Type B pancreatic cell (in vitro differentiated cells): ENCODE results near the gene TWIST2. TPM values are rescaled to one million over a fixed set of nuclear protein-coding genes. Genes with fewer than 3 reads are reported as not detected.
A peak's percentile ranks its signal among the peaks of the same experiment; 100 is the strongest.

ENCODE experiments used
- DNase-seq: peaks from one replicate; pipeline ENCODE4 v3.0.0; 2021; ENCODE audit warnings: mixed read lengths; ENCODE audit not compliant: unreplicated experiment; ENCODE audit errors: extremely low spot score
- H3K27ac Mint-ChIP-seq: 2 replicates; pipeline ENCODE4 v1.8.0; 2021; ENCODE audit warnings: mild to moderate bottlenecking, mixed read lengths
- H3K27me3 Mint-ChIP-seq: 2 replicates; pipeline ENCODE4 v1.8.0; 2021; ENCODE audit warnings: mixed read lengths
- H3K36me3 Mint-ChIP-seq: 2 replicates; pipeline ENCODE4 v1.8.0; 2021; ENCODE audit warnings: mixed read lengths
- H3K4me1 Mint-ChIP-seq: one replicate; pipeline ENCODE4 v1.8.0; 2021; ENCODE audit warnings: mixed read lengths; ENCODE audit not compliant: unreplicated experiment
- H3K4me3 Mint-ChIP-seq: 2 replicates; pipeline ENCODE4 v1.8.0; 2021; ENCODE audit warnings: mild to moderate bottlenecking, mixed read lengths
- H3K9me3 Mint-ChIP-seq: 2 replicates; pipeline ENCODE4 v1.8.0; 2021; ENCODE audit warnings: mixed read lengths
- total RNA-seq: library from RNA; stranded (reverse); gene quantifications from 2 replicates; pipeline ENCODE4 v1.2.1, GENCODE V29; 2021; ENCODE audit warnings: low replicate concordance
- TF ChIP-seq, protein P1 (sequence below): fragments of 200-600 bp; sonication (generic); conservative IDR thresholded peaks from 2 replicates; pipeline ENCODE4 v1.5.0; 2021; ENCODE audit warnings: antibody characterized with exemption, mild to moderate bottlenecking

The TWIST2 gene
- total RNA-seq, 1 donor from 2014 or later: 27.3 TPM

- Mint-ChIP-seq H3K27me3 (no peaks in the 10 kb centered on the region), H3K4me3 (no peak overlapping the region), H3K4me1 (peaks cover 5% of the 10 kb centered on the region), H3K27ac (no peak overlapping the region), H3K36me3 (no peaks in the 10 kb centered on the region), H3K9me3 (no peaks in the 10 kb centered on the region)
- TF ChIP-seq, protein P1, sequence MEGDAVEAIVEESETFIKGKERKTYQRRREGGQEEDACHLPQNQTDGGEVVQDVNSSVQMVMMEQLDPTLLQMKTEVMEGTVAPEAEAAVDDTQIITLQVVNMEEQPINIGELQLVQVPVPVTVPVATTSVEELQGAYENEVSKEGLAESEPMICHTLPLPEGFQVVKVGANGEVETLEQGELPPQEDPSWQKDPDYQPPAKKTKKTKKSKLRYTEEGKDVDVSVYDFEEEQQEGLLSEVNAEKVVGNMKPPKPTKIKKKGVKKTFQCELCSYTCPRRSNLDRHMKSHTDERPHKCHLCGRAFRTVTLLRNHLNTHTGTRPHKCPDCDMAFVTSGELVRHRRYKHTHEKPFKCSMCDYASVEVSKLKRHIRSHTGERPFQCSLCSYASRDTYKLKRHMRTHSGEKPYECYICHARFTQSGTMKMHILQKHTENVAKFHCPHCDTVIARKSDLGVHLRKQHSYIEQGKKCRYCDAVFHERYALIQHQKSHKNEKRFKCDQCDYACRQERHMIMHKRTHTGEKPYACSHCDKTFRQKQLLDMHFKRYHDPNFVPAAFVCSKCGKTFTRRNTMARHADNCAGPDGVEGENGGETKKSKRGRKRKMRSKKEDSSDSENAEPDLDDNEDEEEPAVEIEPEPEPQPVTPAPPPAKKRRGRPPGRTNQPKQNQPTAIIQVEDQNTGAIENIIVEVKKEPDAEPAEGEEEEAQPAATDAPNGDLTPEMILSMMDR: no peak
- DNase-seq: peak; percentile 61
Observed at GRCh38 chr2:238942080-238942725, 94.3 kb downstream of the TWIST2 start.

- TF ChIP-seq, protein P1: no peak
- DNase-seq: no peak
- H3K36me3 Mint-ChIP-seq: no peaks in the 10 kb centered on the region
- no peak overlapping the region for H3K4me3 Mint-ChIP-seq
- H3K9me3 Mint-ChIP-seq: no peaks in the 10 kb centered on the region
- peaks cover 5% of the 10 kb centered on the region for H3K4me1 Mint-ChIP-seq
- H3K27ac Mint-ChIP-seq: no peak overlapping the region
- H3K27me3 Mint-ChIP-seq: no peaks in the 10 kb centered on the region
Observed at GRCh38 chr2:238942726-238943300, 94.9 kb downstream of the TWIST2 start.

DNA sequence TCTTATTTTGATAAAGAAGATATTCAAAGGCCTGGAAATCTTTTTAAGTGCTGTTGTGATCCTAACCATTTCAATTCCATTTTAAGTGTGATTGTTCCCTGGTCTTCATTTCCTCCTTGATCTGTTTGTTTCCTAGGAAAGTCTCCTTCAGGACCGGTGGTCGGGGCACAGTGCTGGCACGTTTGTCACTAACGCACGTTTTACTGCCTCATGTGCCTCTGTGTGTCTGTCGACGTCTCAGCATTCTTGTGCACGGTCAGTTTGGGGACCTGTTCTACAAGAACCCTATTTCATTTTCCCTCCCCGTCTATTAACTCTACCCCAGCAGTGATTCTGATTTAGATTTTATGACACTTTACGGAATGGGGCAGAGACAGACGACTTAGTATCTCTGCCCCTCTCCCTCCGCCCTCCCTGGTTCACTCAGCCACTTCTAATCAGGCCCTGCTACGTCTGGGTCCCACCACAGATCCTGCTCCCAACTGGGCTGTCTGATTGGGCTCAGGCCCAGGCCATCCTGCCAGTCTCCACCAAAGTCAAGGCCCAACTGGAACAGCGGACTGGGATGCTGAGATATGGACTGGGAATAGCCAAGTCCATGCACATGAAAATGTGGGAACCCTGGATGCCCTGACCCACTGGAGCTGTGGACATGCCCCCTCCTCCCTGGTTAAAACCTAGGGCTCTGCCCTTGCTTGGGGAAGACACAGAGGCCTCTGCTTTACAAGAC is 95.6 kb downstream of the TWIST2 start:
- H3K4me3 Mint-ChIP-seq: no peak overlapping the region
- no peak overlapping the region for H3K27ac Mint-ChIP-seq
- H3K36me3 Mint-ChIP-seq: no peaks in the 10 kb centered on the region
- TF ChIP-seq, protein P1: no peak
- H3K9me3 Mint-ChIP-seq: no peaks in the 10 kb centered on the region
- peaks cover 4% of the 10 kb centered on the region for H3K27me3 Mint-ChIP-seq
- peak; percentile 62 for DNase-seq
- peaks cover 9% of the 10 kb centered on the region for H3K4me1 Mint-ChIP-seq

GRCh38 chr2:238945433-238946150 is 97.7 kb downstream of the TWIST2 start:
- H3K36me3 Mint-ChIP-seq: no peaks in the 10 kb centered on the region
- peak; percentile 67 for DNase-seq
- no peak overlapping the region for H3K4me3 Mint-ChIP-seq
- H3K9me3 Mint-ChIP-seq: no peaks in the 10 kb centered on the region
- no peak overlapping the region for H3K27ac Mint-ChIP-seq
- TF ChIP-seq, protein P1: peak; percentile 70
- peaks cover 9% of the 10 kb centered on the region for H3K4me1 Mint-ChIP-seq
- peaks cover 7% of the 10 kb centered on the region for H3K27me3 Mint-ChIP-seq

DNA sequence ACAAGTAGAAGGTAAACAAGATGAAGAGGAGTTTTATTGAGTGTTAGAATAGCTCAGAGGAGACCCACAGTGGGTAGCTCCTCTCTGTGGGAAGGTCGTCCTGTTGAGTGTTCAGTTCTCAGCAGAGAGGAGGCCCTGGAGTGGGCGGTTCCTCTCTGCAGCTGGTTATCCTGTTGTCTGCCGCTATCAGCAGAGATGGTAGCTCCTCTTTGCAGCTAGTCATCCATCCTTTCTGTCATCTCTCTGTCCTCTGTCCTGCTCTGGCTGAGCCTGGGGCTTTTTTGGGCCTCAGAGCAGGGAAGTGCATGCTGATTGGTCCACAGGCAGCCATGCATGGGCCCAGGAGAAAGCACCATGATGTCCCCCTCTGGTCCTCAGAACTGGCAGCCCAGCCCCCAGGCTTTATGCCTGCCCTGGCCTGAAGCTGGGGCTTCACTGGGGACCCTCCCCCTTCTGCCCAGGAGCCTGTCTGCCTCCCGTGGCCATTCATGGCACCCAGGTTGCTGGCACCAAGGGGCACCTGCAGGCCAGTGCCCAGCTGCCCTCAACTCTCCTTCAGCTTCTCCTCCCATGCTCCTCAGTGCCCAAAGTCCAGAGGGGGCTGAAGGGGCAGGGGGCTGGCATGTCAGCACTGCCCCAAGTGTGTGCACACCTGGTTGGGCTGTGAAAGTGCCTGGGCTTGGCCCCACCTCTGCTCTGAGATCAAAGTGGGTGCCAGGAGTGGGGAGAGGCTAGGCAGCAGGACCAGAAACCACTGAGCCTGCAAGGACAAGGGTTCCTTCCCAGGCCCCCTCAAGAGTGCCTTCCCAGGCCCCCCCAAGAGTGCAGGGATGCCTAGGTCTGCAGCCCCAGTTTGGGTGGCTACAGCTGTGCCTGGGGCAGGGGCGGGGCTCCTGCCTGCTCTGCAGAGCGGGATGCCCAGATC is 98.7 kb downstream of the TWIST2 start:
- Mint-ChIP-seq H3K36me3 (no peaks in the 10 kb centered on the region), H3K27me3 (peaks cover 7% of the 10 kb centered on the region), H3K9me3 (no peaks in the 10 kb centered on the region), H3K27ac (no peak overlapping the region), H3K4me3 (no peak overlapping the region), H3K4me1 (peaks cover 9% of the 10 kb centered on the region)
- peak; percentile 50 for DNase-seq
- TF ChIP-seq, protein P1: no peak
